Vagina (tissue), 2 donors: ENCODE measurements around the gene CHRNA4. TPM values are rescaled to one million over a fixed set of nuclear protein-coding genes. Genes with fewer than 3 reads are reported as not detected.

ENCODE experiments used
- DNase-seq, 2 donors: peaks; one replicate each; pipeline ENCODE4 v3.0.0-alpha.2; 2017; ENCODE audit errors: extremely low spot score in 2 of 2
- H3K27ac ChIP-seq: fragments of 200-600 bp; sonication (generic); one replicate; pipeline ENCODE4 v1.5.1; 2019
- H3K27me3 ChIP-seq: fragments of 200-600 bp; sonication (generic); one replicate; pipeline ENCODE4 v1.5.1; 2019
- H3K36me3 ChIP-seq, 2 donors: fragments of 200-600 bp; sonication (generic); one replicate each; pipeline ENCODE4 v1.5.1; 2017 to 2019
- H3K4me1 ChIP-seq: fragments of 200-600 bp; sonication (generic); one replicate; pipeline ENCODE4 v1.5.1; 2019
- H3K4me3 ChIP-seq, 2 donors: fragments of 200-600 bp; sonication (generic); 1 replicate in 1 of 2; 2 replicates in 1 of 2; pipeline ENCODE4 v1.5.1; 2016 to 2019
- H3K9me3 ChIP-seq: fragments of 200-600 bp; sonication (generic); one replicate; pipeline ENCODE4 v1.5.1; 2019
- POLR2A ChIP-seq, 2 donors: fragments of 450-650 bp; IDR thresholded peaks; one replicate each; pipeline ENCODE4 v1.6.1; 2017; ENCODE audit warnings: antibody characterized with exemption in 2 of 2, mild to moderate bottlenecking in 2 of 2, moderate library complexity in 2 of 2
- POLR2AphosphoS5 ChIP-seq, 2 donors: sonication (generic); formaldehyde crosslinking; IDR thresholded peaks; one replicate each; pipeline ENCODE4 v1.9.0; 2017; ENCODE audit warnings: antibody characterized with exemption in 2 of 2, mild to moderate bottlenecking in 2 of 2, low read depth in 1 of 2; ENCODE audit not compliant: insufficient read depth in 1 of 2
- intact Hi-C: fragments of 100-400 bp; cut with DNase I; formaldehyde crosslinking; loops from one replicate; pipeline ENCODE4 v1.15.1; 2023
- total RNA-seq: library from RNA; depleted of rRNA; stranded (reverse); fragments of >200 nt; gene quantifications from one replicate; pipeline ENCODE4 v1.2.3, GENCODE V29; 2016
- TF ChIP-seq, protein P1 (sequence below), 3 experiments: fragments of 450-650 bp in 2 of 3; fragments of 200-600 bp in 1 of 3; sonication (generic) in 1 of 3; IDR thresholded peaks; one replicate each; pipeline ENCODE4 v1.5.1; 2017 to 2019; ENCODE audit warnings: antibody characterized with exemption in 3 of 3, mild to moderate bottlenecking in 2 of 3, moderate library complexity in 2 of 3

CHRNA4 gene
- total RNA-seq, 1 donor from 2014 or later, result 0.25 TPM

DNA sequence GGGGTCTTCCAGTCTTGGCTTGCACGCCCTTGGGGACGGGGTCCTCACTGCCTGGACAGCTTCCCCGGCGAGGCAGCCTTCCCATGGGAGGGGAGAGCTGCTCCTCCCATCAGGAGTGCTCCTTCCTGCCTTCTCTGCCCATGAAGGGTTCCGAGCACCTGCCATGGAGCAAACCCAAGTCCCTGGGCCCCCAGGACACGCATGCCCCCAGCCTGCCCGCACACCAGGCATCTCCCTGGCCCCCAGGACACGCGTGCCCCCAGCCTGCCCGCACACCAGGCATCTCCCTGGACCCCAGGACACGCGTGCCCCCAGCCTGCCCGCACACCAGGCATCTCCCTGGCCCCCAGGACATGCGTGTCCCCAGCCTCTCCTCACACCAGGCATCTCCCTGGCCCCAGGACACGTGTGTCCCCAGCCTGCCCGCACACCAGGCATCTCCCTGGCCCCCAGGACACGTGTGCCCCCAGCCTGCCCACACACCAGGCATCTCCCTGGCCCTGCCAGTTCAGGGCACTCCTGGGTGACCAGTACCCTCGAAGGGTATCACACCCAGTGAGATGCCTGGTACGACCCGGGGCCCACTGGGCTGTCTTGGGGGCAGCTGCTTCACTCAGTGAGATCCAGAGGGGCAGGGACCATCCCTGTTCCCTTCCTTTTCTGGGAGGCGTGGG lies 46.4 kb downstream of the CHRNA4 start:
- H3K27ac ChIP-seq, result no peak overlapping the region
- intact Hi-C loops, result loop anchor here (5.0 kb wide), 1 partner anchor 63 kb away; no protein-coding TSS in a partner anchor
- no peak for DNase-seq
- no peaks in the 10 kb centered on the region for H3K36me3 ChIP-seq
- no peaks in the 10 kb centered on the region for H3K27me3 ChIP-seq
- H3K4me1 ChIP-seq, result no peaks in the 10 kb centered on the region
- no peak overlapping the region for H3K4me3 ChIP-seq
- TF ChIP-seq, protein P1, sequence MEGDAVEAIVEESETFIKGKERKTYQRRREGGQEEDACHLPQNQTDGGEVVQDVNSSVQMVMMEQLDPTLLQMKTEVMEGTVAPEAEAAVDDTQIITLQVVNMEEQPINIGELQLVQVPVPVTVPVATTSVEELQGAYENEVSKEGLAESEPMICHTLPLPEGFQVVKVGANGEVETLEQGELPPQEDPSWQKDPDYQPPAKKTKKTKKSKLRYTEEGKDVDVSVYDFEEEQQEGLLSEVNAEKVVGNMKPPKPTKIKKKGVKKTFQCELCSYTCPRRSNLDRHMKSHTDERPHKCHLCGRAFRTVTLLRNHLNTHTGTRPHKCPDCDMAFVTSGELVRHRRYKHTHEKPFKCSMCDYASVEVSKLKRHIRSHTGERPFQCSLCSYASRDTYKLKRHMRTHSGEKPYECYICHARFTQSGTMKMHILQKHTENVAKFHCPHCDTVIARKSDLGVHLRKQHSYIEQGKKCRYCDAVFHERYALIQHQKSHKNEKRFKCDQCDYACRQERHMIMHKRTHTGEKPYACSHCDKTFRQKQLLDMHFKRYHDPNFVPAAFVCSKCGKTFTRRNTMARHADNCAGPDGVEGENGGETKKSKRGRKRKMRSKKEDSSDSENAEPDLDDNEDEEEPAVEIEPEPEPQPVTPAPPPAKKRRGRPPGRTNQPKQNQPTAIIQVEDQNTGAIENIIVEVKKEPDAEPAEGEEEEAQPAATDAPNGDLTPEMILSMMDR (IDR thresholded peaks at IDR 0.05), result no peak
- TF ChIP-seq POLR2A (IDR thresholded peaks at IDR 0.05) (no peak), POLR2AphosphoS5 (IDR thresholded peaks at IDR 0.05; ENCODE audit: insufficient read depth in 1 of 2, low read depth in 1 of 2) (no peak)
- no peaks in the 10 kb centered on the region for H3K9me3 ChIP-seq

DNA sequence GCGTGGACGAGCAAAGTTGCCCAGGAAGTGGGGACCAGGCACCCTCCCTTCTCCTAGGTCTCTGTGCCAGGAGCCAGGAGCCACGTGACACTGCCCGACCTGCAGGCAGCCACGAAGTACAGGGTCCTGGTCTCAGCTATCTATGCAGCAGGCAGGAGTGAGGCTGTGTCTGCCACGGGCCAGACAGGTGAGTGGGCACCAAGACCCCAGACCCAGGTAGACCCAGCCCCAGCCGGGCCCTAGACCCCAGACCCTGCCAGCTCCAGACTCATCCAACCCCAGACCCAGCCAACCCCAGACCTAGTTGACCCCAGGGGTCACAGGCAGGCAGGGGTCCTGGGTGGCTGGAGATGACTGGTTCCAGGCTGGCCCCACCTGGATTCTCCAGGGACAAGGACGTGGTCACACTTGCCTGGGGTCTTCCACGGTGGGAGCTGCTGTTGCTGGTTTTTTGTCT lies 47.1 kb downstream of the CHRNA4 start:
- no peak overlapping the region for H3K27ac ChIP-seq
- DNase-seq, result no peak
- H3K4me3 ChIP-seq, result no peak overlapping the region
- H3K9me3 ChIP-seq, result no peaks in the 10 kb centered on the region
- no peaks in the 10 kb centered on the region for H3K4me1 ChIP-seq
- no peaks in the 10 kb centered on the region for H3K27me3 ChIP-seq
- no peaks in the 10 kb centered on the region for H3K36me3 ChIP-seq
- intact Hi-C loops, result loop anchor here (5.0 kb wide), 1 partner anchor 63 kb away; no protein-coding TSS in a partner anchor
- no peak for TF ChIP-seq POLR2A (IDR thresholded peaks at IDR 0.05)
- TF ChIP-seq, protein P1 (IDR thresholded peaks at IDR 0.05), result no peak
- TF ChIP-seq POLR2AphosphoS5 (IDR thresholded peaks at IDR 0.05; ENCODE audit: insufficient read depth in 1 of 2, low read depth in 1 of 2), result no peak

DNA sequence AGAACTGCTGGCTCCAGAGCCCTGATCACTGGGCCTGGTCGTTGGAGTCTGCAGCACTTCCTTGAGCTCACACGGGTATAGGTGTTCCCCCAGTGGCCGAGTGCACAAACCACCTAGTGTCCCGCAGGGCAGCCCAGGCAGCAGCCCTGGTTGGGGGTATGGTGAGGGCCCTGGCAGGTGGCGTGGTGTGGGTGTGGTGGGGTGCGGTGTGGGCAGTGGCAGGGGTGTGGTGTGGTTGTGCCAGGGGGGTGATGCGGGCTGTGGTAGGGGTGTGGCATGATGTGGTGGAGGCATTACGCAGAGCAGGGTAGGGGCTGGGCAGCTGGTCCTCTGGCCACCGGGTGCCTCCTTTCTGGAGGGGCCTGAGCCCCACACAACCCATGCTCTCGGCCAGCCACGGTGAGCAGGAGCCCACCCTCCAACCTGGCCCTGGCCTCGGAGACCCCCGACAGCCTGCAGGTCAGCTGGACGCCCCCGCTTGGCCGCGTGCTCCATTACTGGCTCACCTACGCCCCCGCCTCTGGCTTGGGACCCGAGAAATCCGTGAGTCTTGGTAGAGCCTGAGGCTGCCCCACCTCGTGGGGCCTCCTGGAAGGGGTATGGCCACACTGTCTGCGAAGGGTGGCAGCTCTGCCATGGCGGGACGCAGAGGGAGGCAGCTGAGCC lies 47.7 kb downstream of the CHRNA4 start:
- H3K36me3 ChIP-seq, result no peaks in the 10 kb centered on the region
- H3K4me1 ChIP-seq, result no peaks in the 10 kb centered on the region
- no peaks in the 10 kb centered on the region for H3K9me3 ChIP-seq
- H3K27me3 ChIP-seq, result no peaks in the 10 kb centered on the region
- TF ChIP-seq POLR2A (IDR thresholded peaks at IDR 0.05) (no peak), POLR2AphosphoS5 (IDR thresholded peaks at IDR 0.05; ENCODE audit: insufficient read depth in 1 of 2, low read depth in 1 of 2) (no peak)
- TF ChIP-seq, protein P1 (IDR thresholded peaks at IDR 0.05), result no peak
- H3K27ac ChIP-seq, result no peak overlapping the region
- intact Hi-C loops, result loop anchor here (5.0 kb wide), 1 partner anchor 64 kb away; no protein-coding TSS in a partner anchor
- H3K4me3 ChIP-seq, result no peak overlapping the region
- no peak for DNase-seq

DNA sequence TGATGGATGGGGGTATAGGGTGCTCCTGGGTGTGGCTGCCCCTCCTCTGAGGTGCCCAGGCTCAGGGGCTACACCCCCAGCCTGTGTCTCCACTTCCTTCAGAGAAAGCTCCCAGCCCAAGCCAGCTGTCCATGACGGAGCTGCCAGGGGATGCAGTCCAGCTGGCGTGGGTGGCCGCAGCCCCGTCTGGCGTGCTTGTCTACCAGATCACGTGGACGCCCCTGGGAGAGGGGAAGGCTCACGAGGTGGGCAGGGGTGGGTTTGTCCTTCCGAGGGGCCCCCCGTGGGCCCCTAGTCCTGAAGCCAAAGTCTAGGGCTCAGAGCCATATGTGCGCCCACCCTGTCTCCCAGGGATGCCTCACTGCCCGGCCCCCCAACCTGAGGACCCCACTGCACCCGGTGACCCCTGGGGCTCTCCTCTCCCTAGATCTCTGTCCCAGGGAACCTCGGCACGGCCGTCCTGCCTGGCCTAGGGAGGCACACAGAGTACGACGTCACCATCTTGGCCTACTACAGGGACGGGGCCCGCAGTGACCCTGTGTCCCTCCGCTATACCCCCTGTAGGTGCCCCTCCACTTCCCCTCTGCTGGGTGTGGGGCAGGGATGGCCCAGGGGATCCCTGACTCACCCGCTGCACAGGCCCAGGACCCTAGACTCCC lies 48.3 kb downstream of the CHRNA4 start:
- no peak for TF ChIP-seq POLR2A (IDR thresholded peaks at IDR 0.05)
- intact Hi-C loops, result loop anchor here (5.0 kb wide), 1 partner anchor 64 kb away; no protein-coding TSS in a partner anchor
- DNase-seq, result no peak
- Histone ChIP-seq H3K4me1 (no peaks in the 10 kb centered on the region), H3K27me3 (no peaks in the 10 kb centered on the region), H3K36me3 (no peaks in the 10 kb centered on the region), H3K9me3 (no peaks in the 10 kb centered on the region), H3K27ac (no peak overlapping the region), H3K4me3 (no peak overlapping the region)

DNA sequence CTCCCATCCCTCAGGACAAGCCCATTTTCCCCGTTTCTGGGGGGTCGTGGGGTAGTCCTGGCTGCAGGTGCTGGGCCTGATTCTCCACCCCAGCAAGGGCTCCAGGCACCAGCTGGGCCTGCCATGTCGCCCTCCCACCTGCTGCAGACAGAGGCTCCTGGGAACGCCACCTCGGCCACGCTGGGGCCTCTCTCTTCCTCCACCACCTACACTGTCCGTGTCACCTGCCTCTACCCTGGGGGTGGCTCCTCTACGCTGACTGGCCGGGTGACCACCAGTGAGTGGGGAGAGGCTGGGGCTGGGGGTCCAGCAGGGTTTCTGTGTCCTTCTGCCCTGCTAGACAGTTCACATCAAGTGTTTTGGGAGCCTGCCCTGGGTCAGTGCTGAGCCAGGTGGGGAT lies 48.9 kb downstream of the CHRNA4 start:
- no peaks in the 10 kb centered on the region for H3K27me3 ChIP-seq
- TF ChIP-seq POLR2A (IDR thresholded peaks at IDR 0.05), result no peak
- TF ChIP-seq, protein P1 (IDR thresholded peaks at IDR 0.05), result no peak
- no peak for TF ChIP-seq POLR2AphosphoS5 (IDR thresholded peaks at IDR 0.05; ENCODE audit: insufficient read depth in 1 of 2, low read depth in 1 of 2)
- intact Hi-C loops, result loop anchor here (5.0 kb wide), 1 partner anchor 65 kb away; no protein-coding TSS in a partner anchor
- H3K36me3 ChIP-seq, result no peaks in the 10 kb centered on the region
- no peak overlapping the region for H3K4me3 ChIP-seq
- H3K9me3 ChIP-seq, result no peaks in the 10 kb centered on the region
- no peaks in the 10 kb centered on the region for H3K4me1 ChIP-seq
- no peak overlapping the region for H3K27ac ChIP-seq
- DNase-seq, result no peak
